Measurements from ENCODE around the gene ZSWIM6. TPM values are rescaled to one million over a fixed set of nuclear protein-coding genes. Genes with fewer than 3 reads are reported as not detected.

The ZSWIM6 gene
- total and polyA plus RNA-seq, 3 experiments from 2014 or later, result 0.64 to 6.0 (median 5.9) TPM

DNA sequence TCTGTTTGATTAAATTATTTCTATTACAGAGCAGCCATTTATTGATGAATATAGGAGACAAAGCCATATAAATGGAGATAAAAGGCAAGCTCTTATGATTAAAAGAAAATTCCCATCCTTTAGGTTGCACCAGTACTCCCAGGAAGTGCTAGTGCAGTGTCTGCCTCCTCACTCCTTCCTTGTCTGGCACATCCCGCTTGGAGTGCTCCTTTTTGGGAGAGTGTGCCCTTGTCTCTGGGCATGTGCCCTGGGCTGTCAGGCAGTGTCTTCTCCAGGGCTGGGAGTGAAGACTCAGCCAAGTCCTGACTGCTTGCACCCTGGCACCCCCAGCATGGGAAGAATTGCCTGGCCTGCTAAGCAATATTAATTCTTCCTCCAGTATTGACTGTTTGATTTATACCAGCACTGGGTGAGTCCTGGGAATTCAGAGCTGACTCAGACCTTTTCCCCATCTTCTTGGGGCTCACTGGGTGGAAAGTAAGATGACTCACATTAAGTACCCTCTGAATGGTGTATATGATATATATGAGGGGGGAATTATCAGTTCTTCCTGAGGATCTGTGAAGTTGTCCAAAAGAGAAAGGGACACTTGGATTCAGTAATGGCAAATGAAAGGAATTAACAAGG lies 62.1 kb downstream of the ZSWIM6 start:
- Mint-ChIP-seq H3K9me3 (no peaks in the 10 kb centered on the region), H3K36me3 (peaks cover 7 to 18% (median 10%) of the 10 kb centered on the region in 3 donors), H3K27ac (peak overlapping the region in 1 of 8 donors; percentile 49), H3K4me3 (no peak overlapping the region), H3K27me3 (no peaks in the 10 kb centered on the region), H3K4me1 (peaks cover 12 to 33% (median 30%) of the 10 kb centered on the region in 3 donors)
- ChIA-PET CTCF (no interaction called here), POLR2A (no interaction called here)
- no peaks in the 10 kb centered on the region for H3K4me1 ChIP-seq (ENCODE audit: insufficient read depth, low read length)
- DNase-seq, result no peak
- no peak overlapping the region for H3K4me3 ChIP-seq (ENCODE audit: low read length)
- H3K9me3 ChIP-seq (ENCODE audit: low read length), result no peaks in the 10 kb centered on the region
- no peaks in the 10 kb centered on the region for H3K36me3 ChIP-seq (ENCODE audit: insufficient read depth, low read length)
- no peak overlapping the region for H3K27ac ChIP-seq (ENCODE audit: low read depth, low read length)
- H3K27me3 ChIP-seq (ENCODE audit: insufficient read depth, low read length, poor library complexity, severe bottlenecking), result no peaks in the 10 kb centered on the region

DNA sequence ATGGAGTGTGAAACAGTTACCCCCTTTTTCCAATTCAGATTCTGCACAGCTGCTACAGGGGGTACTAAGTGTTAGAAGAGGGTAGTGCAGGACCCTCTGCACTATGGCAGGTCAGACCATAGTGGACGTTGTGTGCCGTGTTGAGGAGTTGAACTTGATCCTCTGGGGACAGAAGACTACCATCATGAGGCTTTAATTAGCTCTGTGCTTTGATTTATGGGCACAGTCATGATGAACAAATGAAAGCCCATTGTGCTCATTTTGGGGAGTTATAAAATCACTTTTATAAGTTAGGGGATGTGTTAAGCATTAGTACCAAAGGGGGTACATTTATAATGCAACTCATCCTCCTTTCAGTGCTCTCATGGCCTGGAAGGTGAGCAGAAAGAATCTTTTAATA lies 62.7 kb downstream of the ZSWIM6 start:
- Histone ChIP-seq H3K4me3 (ENCODE audit: low read length) (no peak overlapping the region), H3K27me3 (ENCODE audit: insufficient read depth, low read length, poor library complexity, severe bottlenecking) (no peaks in the 10 kb centered on the region), H3K27ac (ENCODE audit: low read depth, low read length) (no peak overlapping the region), H3K36me3 (ENCODE audit: insufficient read depth, low read length) (no peaks in the 10 kb centered on the region), H3K9me3 (ENCODE audit: low read length) (no peaks in the 10 kb centered on the region), H3K4me1 (ENCODE audit: insufficient read depth, low read length) (no peaks in the 10 kb centered on the region)
- Mint-ChIP-seq H3K27me3 (no peaks in the 10 kb centered on the region), H3K4me3 (no peak overlapping the region), H3K4me1 (peaks cover 15 to 32% (median 32%) of the 10 kb centered on the region in 3 donors), H3K9me3 (no peaks in the 10 kb centered on the region), H3K27ac (no peak overlapping the region), H3K36me3 (peaks cover 7 to 18% (median 10%) of the 10 kb centered on the region in 3 donors)
- DNase-seq, result no peak
- ChIA-PET POLR2A (no interaction called here), CTCF (no interaction called here)

DNA sequence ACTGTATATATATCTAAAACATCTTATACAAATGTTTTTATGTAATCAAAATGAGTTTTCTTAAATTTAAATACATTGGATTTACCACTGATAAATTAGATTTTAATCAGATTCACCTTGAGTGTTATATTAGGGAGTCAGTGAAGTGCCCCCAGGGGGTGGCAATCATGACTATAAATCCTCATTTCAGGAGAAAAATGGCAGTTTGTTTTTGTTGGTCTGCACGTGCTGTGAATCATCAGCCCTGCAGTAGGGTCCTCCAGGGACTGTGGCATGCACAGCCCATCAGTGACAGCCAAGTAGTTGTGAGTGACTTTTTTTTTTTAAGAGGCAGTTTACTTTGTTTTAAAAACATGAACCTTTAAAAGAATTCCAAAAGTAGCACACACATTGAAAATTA lies 65.2 kb downstream of the ZSWIM6 start:
- no peak for DNase-seq
- Histone ChIP-seq H3K4me3 (ENCODE audit: low read length) (no peak overlapping the region), H3K4me1 (ENCODE audit: insufficient read depth, low read length) (no peaks in the 10 kb centered on the region), H3K36me3 (ENCODE audit: insufficient read depth, low read length) (no peaks in the 10 kb centered on the region), H3K27me3 (ENCODE audit: insufficient read depth, low read length, poor library complexity, severe bottlenecking) (no peaks in the 10 kb centered on the region), H3K27ac (ENCODE audit: low read depth, low read length) (no peak overlapping the region), H3K9me3 (ENCODE audit: low read length) (no peaks in the 10 kb centered on the region)
- H3K27ac Mint-ChIP-seq, result no peak overlapping the region
- H3K27me3 Mint-ChIP-seq, result no peaks in the 10 kb centered on the region
- H3K4me1 Mint-ChIP-seq, result peaks cover 18 to 39% (median 32%) of the 10 kb centered on the region in 3 donors
- H3K4me3 Mint-ChIP-seq, result no peak overlapping the region
- H3K36me3 Mint-ChIP-seq, result peaks cover 0 to 7% (median 3%) of the 10 kb centered on the region in 3 donors
- ChIA-PET CTCF (no interaction called here), POLR2A (no interaction called here)
- no peaks in the 10 kb centered on the region for H3K9me3 Mint-ChIP-seq

DNA sequence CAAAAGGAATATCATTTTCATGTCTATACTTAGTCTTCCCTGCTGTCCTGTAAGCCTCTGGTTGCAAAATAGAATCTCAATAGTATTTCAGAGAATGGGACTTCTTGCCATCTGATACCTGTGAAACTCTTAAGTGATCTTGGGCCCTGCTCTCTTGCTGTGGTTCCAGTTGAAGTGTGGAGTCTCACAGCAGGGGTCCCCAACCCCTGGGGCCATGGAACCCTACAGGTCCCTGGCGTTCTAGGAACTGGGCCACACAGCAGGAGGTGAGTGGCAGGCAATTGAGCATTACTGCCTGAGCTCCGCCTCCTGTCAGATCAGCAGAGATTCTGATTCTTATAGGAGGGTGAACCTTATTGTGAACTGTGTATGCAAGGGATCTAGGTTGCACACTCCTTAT lies 65.9 kb downstream of the ZSWIM6 start:
- peaks cover 21 to 45% (median 37%) of the 10 kb centered on the region in 3 donors for H3K4me1 Mint-ChIP-seq

DNA sequence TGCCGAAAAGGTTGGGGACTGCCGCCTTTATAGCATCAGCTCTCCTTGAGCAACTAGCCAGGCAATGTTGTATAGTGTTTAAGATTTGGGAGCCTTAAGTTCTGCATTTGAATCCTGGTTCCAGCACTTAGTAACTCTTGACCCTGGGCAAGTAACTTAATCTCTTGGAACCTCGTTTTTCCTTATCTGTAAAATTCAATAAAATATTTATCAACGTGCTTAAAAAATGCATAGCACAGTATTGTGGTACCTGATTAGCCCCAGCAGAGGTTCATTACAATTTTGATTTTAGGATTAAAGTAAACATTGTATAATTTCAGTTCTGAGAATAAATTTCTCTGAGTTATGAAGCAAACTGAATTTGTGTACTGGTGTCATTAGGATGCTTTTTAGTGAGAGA lies 66.4 kb downstream of the ZSWIM6 start:
- no peak overlapping the region for H3K27ac Mint-ChIP-seq
- ChIA-PET CTCF (no interaction called here), POLR2A (no interaction called here)
- Histone ChIP-seq H3K4me3 (ENCODE audit: low read length) (no peak overlapping the region), H3K9me3 (ENCODE audit: low read length) (no peaks in the 10 kb centered on the region), H3K36me3 (ENCODE audit: insufficient read depth, low read length) (no peaks in the 10 kb centered on the region), H3K27me3 (ENCODE audit: insufficient read depth, low read length, poor library complexity, severe bottlenecking) (no peaks in the 10 kb centered on the region), H3K4me1 (ENCODE audit: insufficient read depth, low read length) (no peaks in the 10 kb centered on the region), H3K27ac (ENCODE audit: low read depth, low read length) (no peak overlapping the region)
- peaks cover 22 to 46% (median 39%) of the 10 kb centered on the region in 3 donors for H3K4me1 Mint-ChIP-seq
- no peak for DNase-seq
- peaks cover 0 to 6% (median 3%) of the 10 kb centered on the region in 3 donors for H3K36me3 Mint-ChIP-seq
- H3K27me3 Mint-ChIP-seq, result no peaks in the 10 kb centered on the region
- H3K4me3 Mint-ChIP-seq, result no peak overlapping the region
- no peaks in the 10 kb centered on the region for H3K9me3 Mint-ChIP-seq

More for the DNA sequence above, 65.9 kb downstream of the ZSWIM6 start:
- Mint-ChIP-seq H3K27ac (no peak overlapping the region), H3K4me3 (no peak overlapping the region), H3K27me3 (no peaks in the 10 kb centered on the region), H3K9me3 (no peaks in the 10 kb centered on the region), H3K36me3 (peaks cover 0 to 6% (median 3%) of the 10 kb centered on the region in 3 donors)
- Histone ChIP-seq H3K4me3 (ENCODE audit: low read length) (no peak overlapping the region), H3K4me1 (ENCODE audit: insufficient read depth, low read length) (no peaks in the 10 kb centered on the region), H3K36me3 (ENCODE audit: insufficient read depth, low read length) (no peaks in the 10 kb centered on the region), H3K27ac (ENCODE audit: low read depth, low read length) (no peak overlapping the region), H3K27me3 (ENCODE audit: insufficient read depth, low read length, poor library complexity, severe bottlenecking) (no peaks in the 10 kb centered on the region), H3K9me3 (ENCODE audit: low read length) (no peaks in the 10 kb centered on the region)
- ChIA-PET POLR2A (no interaction called here), CTCF (no interaction called here)
- DNase-seq, result no peak

DNA sequence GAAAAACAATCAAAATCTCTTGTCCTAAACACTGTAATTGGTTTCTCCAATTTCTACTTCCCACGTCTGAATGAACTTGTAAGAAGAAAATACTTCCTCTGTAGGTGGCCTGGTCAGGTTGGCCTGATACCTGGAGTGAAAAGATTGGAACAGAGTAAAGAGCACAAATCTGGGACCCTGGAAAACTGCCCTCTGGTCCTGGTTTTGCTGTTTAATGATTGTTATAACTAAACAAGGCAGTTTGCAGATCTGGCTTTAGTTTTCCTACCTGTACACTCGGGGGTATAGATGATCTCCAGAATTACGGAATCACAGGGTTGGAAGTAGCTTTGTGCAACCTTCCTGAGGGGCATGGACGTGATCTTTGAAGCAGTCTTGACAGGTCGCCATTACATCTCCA lies 67.6 kb downstream of the ZSWIM6 start:
- ChIA-PET POLR2A (no interaction called here), CTCF (interaction anchor here (1.1 kb wide), 1 partner anchor 9 kb away, joined by 3 read pairs; no protein-coding TSS in a partner anchor)
- no peaks in the 10 kb centered on the region for H3K9me3 ChIP-seq (ENCODE audit: low read length)
- no peaks in the 10 kb centered on the region for H3K4me1 ChIP-seq (ENCODE audit: insufficient read depth, low read length)
- Mint-ChIP-seq H3K36me3 (peaks cover 0 to 3% (median under 1%) of the 10 kb centered on the region in 3 donors), H3K4me3 (no peak overlapping the region), H3K9me3 (no peaks in the 10 kb centered on the region), H3K4me1 (peaks cover 17 to 36% (median 34%) of the 10 kb centered on the region in 3 donors), H3K27ac (peak overlapping the region in 1 of 8 donors; percentile 10), H3K27me3 (no peaks in the 10 kb centered on the region)
- H3K27ac ChIP-seq (ENCODE audit: low read depth, low read length), result no peak overlapping the region
- no peaks in the 10 kb centered on the region for H3K27me3 ChIP-seq (ENCODE audit: insufficient read depth, low read length, poor library complexity, severe bottlenecking)
- H3K36me3 ChIP-seq (ENCODE audit: insufficient read depth, low read length), result no peaks in the 10 kb centered on the region
- H3K4me3 ChIP-seq (ENCODE audit: low read length), result no peak overlapping the region
- no peak for DNase-seq

DNA sequence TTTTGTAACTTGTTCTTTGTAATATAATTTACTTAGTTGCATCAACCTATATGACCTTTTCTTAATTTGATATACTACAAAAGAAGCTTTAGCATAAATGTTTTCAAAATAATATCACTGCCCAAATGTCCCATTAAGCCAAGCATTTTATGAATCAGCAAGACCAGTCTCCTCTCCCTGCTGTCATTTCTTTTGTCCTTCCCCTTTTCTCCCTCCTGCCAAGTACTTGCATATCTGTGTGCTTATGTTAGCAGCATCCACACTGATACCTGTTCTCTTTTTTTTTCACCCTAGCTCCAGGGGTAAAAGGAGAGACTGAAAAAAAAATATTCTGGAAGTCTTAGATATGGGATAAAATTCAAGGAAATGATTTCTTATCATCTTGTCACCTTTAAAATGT lies 69.7 kb downstream of the ZSWIM6 start:
- CTCF ChIA-PET, result no interaction called here
- no peaks in the 10 kb centered on the region for H3K4me1 ChIP-seq (ENCODE audit: insufficient read depth, low read length)

DNA sequence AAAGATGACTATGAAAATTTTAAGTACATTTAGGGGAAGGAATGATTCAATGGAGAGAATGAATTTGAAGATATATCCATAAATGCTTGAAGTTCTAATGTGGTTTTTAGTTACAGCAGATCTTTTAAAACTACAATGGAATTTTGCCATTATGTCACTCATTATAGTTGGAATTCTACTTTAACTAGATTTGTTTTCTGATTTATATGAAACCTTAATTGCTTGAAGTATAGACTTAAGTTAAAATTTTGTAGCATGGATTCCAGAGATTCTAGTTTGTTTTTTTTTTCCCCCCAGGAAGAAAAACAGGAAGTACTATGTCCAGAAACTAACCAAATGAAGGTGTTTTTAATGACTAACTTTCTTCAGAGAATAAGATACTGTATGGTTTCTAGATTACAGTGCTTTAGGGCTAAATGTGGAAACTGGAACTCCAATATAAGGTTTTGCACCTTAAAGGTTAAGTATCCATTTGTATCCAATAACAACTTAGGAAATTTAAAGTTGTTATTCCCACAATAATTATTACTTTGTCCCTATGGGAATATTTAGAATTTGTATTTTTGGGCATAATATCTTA lies 70.3 kb downstream of the ZSWIM6 start:
- Mint-ChIP-seq H3K9me3 (no peaks in the 10 kb centered on the region), H3K36me3 (no peaks in the 10 kb centered on the region), H3K4me1 (peaks cover 14 to 41% (median 30%) of the 10 kb centered on the region in 3 donors), H3K27ac (no peak overlapping the region), H3K4me3 (no peak overlapping the region), H3K27me3 (no peaks in the 10 kb centered on the region)
- no peaks in the 10 kb centered on the region for H3K36me3 ChIP-seq (ENCODE audit: insufficient read depth, low read length)
- no peaks in the 10 kb centered on the region for H3K4me1 ChIP-seq (ENCODE audit: insufficient read depth, low read length)
- H3K9me3 ChIP-seq (ENCODE audit: low read length), result no peaks in the 10 kb centered on the region
- no peaks in the 10 kb centered on the region for H3K27me3 ChIP-seq (ENCODE audit: insufficient read depth, low read length, poor library complexity, severe bottlenecking)
- DNase-seq, result no peak
- ChIA-PET CTCF (no interaction called here), POLR2A (no interaction called here)
- no peak overlapping the region for H3K27ac ChIP-seq (ENCODE audit: low read depth, low read length)
- H3K4me3 ChIP-seq (ENCODE audit: low read length), result no peak overlapping the region

More for the DNA sequence above, 69.7 kb downstream of the ZSWIM6 start:
- H3K9me3 ChIP-seq (ENCODE audit: low read length), result no peaks in the 10 kb centered on the region
- Mint-ChIP-seq H3K36me3 (no peaks in the 10 kb centered on the region), H3K4me1 (peaks cover 14 to 38% (median 30%) of the 10 kb centered on the region in 3 donors), H3K4me3 (no peak overlapping the region), H3K27me3 (no peaks in the 10 kb centered on the region), H3K9me3 (no peaks in the 10 kb centered on the region), H3K27ac (no peak overlapping the region)
- POLR2A ChIA-PET, result no interaction called here
- H3K4me3 ChIP-seq (ENCODE audit: low read length), result no peak overlapping the region
- no peaks in the 10 kb centered on the region for H3K27me3 ChIP-seq (ENCODE audit: insufficient read depth, low read length, poor library complexity, severe bottlenecking)
- no peak for DNase-seq
- H3K27ac ChIP-seq (ENCODE audit: low read depth, low read length), result no peak overlapping the region
- H3K36me3 ChIP-seq (ENCODE audit: insufficient read depth, low read length), result no peaks in the 10 kb centered on the region

Data from CD8-positive, alpha-beta memory T cell (primary cell).